HEK293 (cell line): Measurements from ENCODE around the gene VIPR2.

ENCODE experiments used
- CTCF ChIP-seq: fragments of 450-650 bp; formaldehyde crosslinking; IDR thresholded peaks from 2 replicates; pipeline ENCODE4 v1.5.1; 2016; ENCODE audit warnings: missing biosample characterization, missing genetic modification characterization
- GLIS1 ChIP-seq: fragments of 450-650 bp; formaldehyde crosslinking; IDR thresholded peaks from 2 replicates; pipeline ENCODE4 v1.5.1; 2016; ENCODE audit warnings: missing biosample characterization, missing genetic modification characterization
- HOXA7 ChIP-seq: sonication (generic); formaldehyde crosslinking; IDR thresholded peaks from 2 replicates; pipeline ENCODE4 v1.8.1; 2022; ENCODE audit warnings: missing genetic modification reagents, borderline replicate concordance
- ZFP3 ChIP-seq: fragments of 450-650 bp; formaldehyde crosslinking; IDR thresholded peaks from 2 replicates; pipeline ENCODE4 v1.5.1; 2016; ENCODE audit warnings: low read depth, missing biosample characterization, missing genetic modification characterization
- ZFP41 ChIP-seq: fragments of 450-650 bp; formaldehyde crosslinking; IDR thresholded peaks from 2 replicates; pipeline ENCODE4 v1.5.1; 2016; ENCODE audit warnings: missing biosample characterization, missing genetic modification characterization, borderline replicate concordance
- TF ChIP-seq, protein P1 (sequence below): fragments of 450-650 bp; formaldehyde crosslinking; IDR thresholded peaks from 2 replicates; pipeline ENCODE4 v1.5.1; 2016; ENCODE audit warnings: missing biosample characterization, missing genetic modification characterization, low read depth

- no peak for TF ChIP-seq ZFP41
- no peak for TF ChIP-seq CTCF
- TF ChIP-seq ZFP3, result no peak
- no peak for TF ChIP-seq HOXA7 (CRISPR knock-in tag)
- TF ChIP-seq, protein P1, sequence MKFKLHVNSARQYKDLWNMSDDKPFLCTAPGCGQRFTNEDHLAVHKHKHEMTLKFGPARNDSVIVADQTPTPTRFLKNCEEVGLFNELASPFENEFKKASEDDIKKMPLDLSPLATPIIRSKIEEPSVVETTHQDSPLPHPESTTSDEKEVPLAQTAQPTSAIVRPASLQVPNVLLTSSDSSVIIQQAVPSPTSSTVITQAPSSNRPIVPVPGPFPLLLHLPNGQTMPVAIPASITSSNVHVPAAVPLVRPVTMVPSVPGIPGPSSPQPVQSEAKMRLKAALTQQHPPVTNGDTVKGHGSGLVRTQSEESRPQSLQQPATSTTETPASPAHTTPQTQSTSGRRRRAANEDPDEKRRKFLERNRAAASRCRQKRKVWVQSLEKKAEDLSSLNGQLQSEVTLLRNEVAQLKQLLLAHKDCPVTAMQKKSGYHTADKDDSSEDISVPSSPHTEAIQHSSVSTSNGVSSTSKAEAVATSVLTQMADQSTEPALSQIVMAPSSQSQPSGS, result no peak
- no peak for TF ChIP-seq GLIS1 (tag by site-specific recombination)
Measured at GRCh38 chr7:159005618-159006017, 139.0 kb downstream of the VIPR2 start.
